ENCODE data around the gene TMEM204. TPM values are rescaled to one million over a fixed set of nuclear protein-coding genes. Genes with fewer than 3 reads are reported as not detected.

The TMEM204 gene
- total and polyA plus RNA-seq, 3 experiments from 2014 or later = 27.1 to 68.4 (median 30.9) TPM

GRCh38 chr16:1552129-1552528, 18.7 kb downstream of the TMEM204 start:
- Histone ChIP-seq H3K4me3 (ENCODE audit: low read length) (no peak overlapping the region), H3K4me1 (ENCODE audit: insufficient read depth, low read length) (peaks cover 11% of the 10 kb centered on the region), H3K27ac (ENCODE audit: low read depth, low read length) (no peak overlapping the region), H3K9me3 (ENCODE audit: low read length) (no peaks in the 10 kb centered on the region), H3K36me3 (ENCODE audit: insufficient read depth, low read length) (peaks cover 24% of the 10 kb centered on the region), H3K27me3 (ENCODE audit: insufficient read depth, low read length, poor library complexity, severe bottlenecking) (no peaks in the 10 kb centered on the region)
- DNase-seq = no peak
- CTCF ChIA-PET = no interaction called here
- peaks cover 0 to 94% (median 19%) of the 10 kb centered on the region in 3 donors for H3K36me3 Mint-ChIP-seq
- H3K27ac Mint-ChIP-seq = peak overlapping the region in 3 of 8 donors; percentile 72 to 86 (median 85)
- POLR2A ChIA-PET = no interaction called here
- H3K4me3 Mint-ChIP-seq = no peak overlapping the region
- H3K4me1 Mint-ChIP-seq = peaks cover 20 to 65% (median 36%) of the 10 kb centered on the region in 3 donors
- no peaks in the 10 kb centered on the region for H3K9me3 Mint-ChIP-seq
- H3K27me3 Mint-ChIP-seq = no peaks in the 10 kb centered on the region

- no peak for DNase-seq
- Mint-ChIP-seq H3K4me3 (no peak overlapping the region), H3K4me1 (peaks cover 20 to 61% (median 30%) of the 10 kb centered on the region in 3 donors), H3K27me3 (no peaks in the 10 kb centered on the region), H3K9me3 (no peaks in the 10 kb centered on the region), H3K27ac (peak overlapping the region in 5 of 8 donors; percentile 2 to 81 (median 13)), H3K36me3 (peaks cover 0 to 89% (median 19%) of the 10 kb centered on the region in 3 donors)
- Histone ChIP-seq H3K36me3 (ENCODE audit: insufficient read depth, low read length) (peaks cover 15% of the 10 kb centered on the region), H3K27ac (ENCODE audit: low read depth, low read length) (no peak overlapping the region), H3K27me3 (ENCODE audit: insufficient read depth, low read length, poor library complexity, severe bottlenecking) (no peaks in the 10 kb centered on the region), H3K4me1 (ENCODE audit: insufficient read depth, low read length) (peaks cover 16% of the 10 kb centered on the region), H3K9me3 (ENCODE audit: low read length) (no peaks in the 10 kb centered on the region), H3K4me3 (ENCODE audit: low read length) (no peak overlapping the region)
- ChIA-PET CTCF (no interaction called here), POLR2A (no interaction called here)
Observed at GRCh38 chr16:1553946-1554825, 20.7 kb downstream of the TMEM204 start.

GRCh38 chr16:1554826-1555445, 21.5 kb downstream of the TMEM204 start:
- Mint-ChIP-seq H3K9me3 (no peaks in the 10 kb centered on the region), H3K4me1 (peaks cover 24 to 61% (median 33%) of the 10 kb centered on the region in 3 donors), H3K27me3 (no peaks in the 10 kb centered on the region), H3K27ac (peak overlapping the region in 1 of 8 donors; percentile 6), H3K4me3 (no peak overlapping the region), H3K36me3 (peaks cover 0 to 82% (median 16%) of the 10 kb centered on the region in 3 donors)
- Histone ChIP-seq H3K27ac (ENCODE audit: low read depth, low read length) (no peak overlapping the region), H3K27me3 (ENCODE audit: insufficient read depth, low read length, poor library complexity, severe bottlenecking) (no peaks in the 10 kb centered on the region), H3K4me1 (ENCODE audit: insufficient read depth, low read length) (peaks cover 21% of the 10 kb centered on the region), H3K36me3 (ENCODE audit: insufficient read depth, low read length) (peaks cover 15% of the 10 kb centered on the region), H3K9me3 (ENCODE audit: low read length) (no peaks in the 10 kb centered on the region), H3K4me3 (ENCODE audit: low read length) (no peak overlapping the region)
- no peak for DNase-seq
- POLR2A ChIA-PET = no interaction called here
- CTCF ChIA-PET = no interaction called here

GRCh38 chr16:1556254-1556653, 22.8 kb downstream of the TMEM204 start:
- Histone ChIP-seq H3K36me3 (ENCODE audit: insufficient read depth, low read length) (peaks cover 15% of the 10 kb centered on the region), H3K9me3 (ENCODE audit: low read length) (no peaks in the 10 kb centered on the region), H3K4me1 (ENCODE audit: insufficient read depth, low read length) (peaks cover 25% of the 10 kb centered on the region), H3K27me3 (ENCODE audit: insufficient read depth, low read length, poor library complexity, severe bottlenecking) (no peaks in the 10 kb centered on the region), H3K4me3 (ENCODE audit: low read length) (no peak overlapping the region), H3K27ac (ENCODE audit: low read depth, low read length) (no peak overlapping the region)
- H3K4me3 Mint-ChIP-seq = no peak overlapping the region
- peak overlapping the region in 1 of 8 donors; percentile 30 for H3K27ac Mint-ChIP-seq
- POLR2A ChIA-PET = no interaction called here
- no peak for DNase-seq
- H3K4me1 Mint-ChIP-seq = peaks cover 28 to 61% (median 37%) of the 10 kb centered on the region in 3 donors
- no peaks in the 10 kb centered on the region for H3K27me3 Mint-ChIP-seq
- peaks cover 0 to 71% (median 13%) of the 10 kb centered on the region in 3 donors for H3K36me3 Mint-ChIP-seq
- CTCF ChIA-PET = no interaction called here
- H3K9me3 Mint-ChIP-seq = no peaks in the 10 kb centered on the region

GRCh38 chr16:1557074-1557473, 23.6 kb downstream of the TMEM204 start:
- Histone ChIP-seq H3K4me1 (ENCODE audit: insufficient read depth, low read length) (peaks cover 34% of the 10 kb centered on the region), H3K9me3 (ENCODE audit: low read length) (no peaks in the 10 kb centered on the region), H3K27me3 (ENCODE audit: insufficient read depth, low read length, poor library complexity, severe bottlenecking) (no peaks in the 10 kb centered on the region), H3K4me3 (ENCODE audit: low read length) (no peak overlapping the region), H3K36me3 (ENCODE audit: insufficient read depth, low read length) (peaks cover 15% of the 10 kb centered on the region), H3K27ac (ENCODE audit: low read depth, low read length) (no peak overlapping the region)
- H3K27me3 Mint-ChIP-seq = no peaks in the 10 kb centered on the region
- no peak for DNase-seq
- H3K27ac Mint-ChIP-seq = peak overlapping the region in 4 of 8 donors; percentile 12 to 84 (median 52)
- ChIA-PET POLR2A (no interaction called here), CTCF (no interaction called here)
- H3K9me3 Mint-ChIP-seq = no peaks in the 10 kb centered on the region
- H3K36me3 Mint-ChIP-seq = peaks cover 0 to 63% (median 13%) of the 10 kb centered on the region in 3 donors
- no peak overlapping the region for H3K4me3 Mint-ChIP-seq
- peaks cover 30 to 63% (median 40%) of the 10 kb centered on the region in 3 donors for H3K4me1 Mint-ChIP-seq

GRCh38 chr16:1557576-1557975, 24.1 kb downstream of the TMEM204 start:
- Histone ChIP-seq H3K27ac (ENCODE audit: low read depth, low read length) (no peak overlapping the region), H3K36me3 (ENCODE audit: insufficient read depth, low read length) (peaks cover 11% of the 10 kb centered on the region), H3K9me3 (ENCODE audit: low read length) (no peaks in the 10 kb centered on the region), H3K4me3 (ENCODE audit: low read length) (no peak overlapping the region), H3K27me3 (ENCODE audit: insufficient read depth, low read length, poor library complexity, severe bottlenecking) (no peaks in the 10 kb centered on the region), H3K4me1 (ENCODE audit: insufficient read depth, low read length) (peaks cover 35% of the 10 kb centered on the region)
- Mint-ChIP-seq H3K4me3 (no peak overlapping the region), H3K27ac (peak overlapping the region in 5 of 8 donors; percentile 12 to 84 (median 58)), H3K27me3 (no peaks in the 10 kb centered on the region), H3K9me3 (no peaks in the 10 kb centered on the region), H3K4me1 (peaks cover 28 to 60% (median 35%) of the 10 kb centered on the region in 3 donors), H3K36me3 (peaks cover 0 to 58% (median 10%) of the 10 kb centered on the region in 3 donors)
- ChIA-PET CTCF (no interaction called here), POLR2A (interaction anchor here (0.9 kb wide), 1 partner anchor 24 kb away, joined by 5 read pairs; the partner anchor contains the start of gene TMEM204)
- no peak for DNase-seq

- Histone ChIP-seq H3K4me3 (ENCODE audit: low read length) (no peak overlapping the region), H3K27me3 (ENCODE audit: insufficient read depth, low read length, poor library complexity, severe bottlenecking) (no peaks in the 10 kb centered on the region), H3K27ac (ENCODE audit: low read depth, low read length) (peak overlapping the region; percentile 12), H3K9me3 (ENCODE audit: low read length) (no peaks in the 10 kb centered on the region), H3K36me3 (ENCODE audit: insufficient read depth, low read length) (peaks cover 11% of the 10 kb centered on the region), H3K4me1 (ENCODE audit: insufficient read depth, low read length) (peaks cover 35% of the 10 kb centered on the region)
- peak overlapping the region in 6 of 7 donors; percentile 34 to 81 (median 49) for H3K4me3 Mint-ChIP-seq
- ChIA-PET CTCF (interaction anchor here (1.0 to 2.2 kb wide), 3 partner anchors 12 to 26 kb away, joined by 3 to 5 read pairs (median 4); partner anchors contain the start of gene TMEM204), POLR2A (interaction anchor here (0.6 to 1.0 kb wide), 4 partner anchors 15 to 595 kb away, joined by 3 read pairs; no protein-coding TSS in a partner anchor)
- DNase-seq = peak in 3 of 5 donors; percentile 18 to 70 (median 53)
- no peaks in the 10 kb centered on the region for H3K9me3 Mint-ChIP-seq
- peaks cover 0 to 40% (median 5%) of the 10 kb centered on the region in 3 donors for H3K36me3 Mint-ChIP-seq
- H3K27me3 Mint-ChIP-seq = no peaks in the 10 kb centered on the region
- H3K27ac Mint-ChIP-seq = peak overlapping the region; percentile 30 to 89 (median 84)
- peaks cover 21 to 44% (median 29%) of the 10 kb centered on the region in 3 donors for H3K4me1 Mint-ChIP-seq
Observed at GRCh38 chr16:1559446-1559975, 26.0 kb downstream of the TMEM204 start.
